GM12878 (cell line): ENCODE measurements around the gene PRRC2B. TPM values are rescaled to one million over a fixed set of nuclear protein-coding genes. Genes with fewer than 3 reads are reported as not detected.
A peak's percentile ranks its signal among the peaks of the same experiment; 100 is the strongest.
"Not testable (repeated sequence)": the region's sequence is repeated elsewhere in the genome, so short reads cannot be mapped to it uniquely, and the experiment has no call there.

ENCODE experiments used
- ATAC-seq: fragments of 200-7000 bp; cut with Tn5 transposase; 3 replicates; pipeline ENCODE4 v1.9.1; 2020; ENCODE audit warnings: mild to moderate bottlenecking, moderate library complexity
- BruUV-seq: library from RNA; stranded (reverse); fragments of 400-500 nt; replicated peaks from 2 replicates; lab custom pipeline; 2021; lab: Mats Ljungman, UMichigan
- CTCF ChIA-PET: fragments of 300-600 bp; sonication (Branson Sonifier 250); formaldehyde crosslinking; extraction: SDS; loops from one replicate; lab custom pipeline; 2021; ENCODE audit warnings: inconsistent platforms; lab: Yijun Ruan, JAX
- POLR2A ChIA-PET: fragments of 350-600 bp; formaldehyde crosslinking; extraction: SDS; loops from one replicate; lab custom pipeline; 2021; ENCODE audit warnings: inconsistent platforms; lab: Charles Lee
- RAD21 ChIA-PET: fragments of 300-600 bp; sonication (Branson Sonifier 250); formaldehyde crosslinking; loops from one replicate; lab custom pipeline; 2023; ENCODE audit warnings: antibody characterized with exemption; ENCODE audit not compliant: unreplicated experiment; lab: Charles Lee
- SMC1A ChIA-PET: fragments of 300-600 bp; sonication (Branson Sonifier 250); formaldehyde crosslinking; loops from one replicate; lab custom pipeline; 2023; ENCODE audit not compliant: unreplicated experiment, uncharacterized antibody; lab: Charles Lee
- DNase-seq: peaks from one replicate; pipeline ENCODE4 v3.0.0-alpha.2; 2011; ENCODE audit warnings: low read depth, low spot score
- FAIRE-seq: peaks from 3 replicates; lab custom pipeline; 2011; peaks lifted over from hg19 to GRCh38; lab: Jason Lieb, UNC
- H2AFZ ChIP-seq: 2 replicates; pipeline ENCODE4 v1.6.0; 2011; ENCODE audit warnings: low read depth, low read length, control low read depth; ENCODE audit not compliant: control insufficient read depth
- H3K27ac ChIP-seq: 2 replicates; pipeline ENCODE4 v1.5.1; 2011; ENCODE audit warnings: control low read depth; ENCODE audit not compliant: control insufficient read depth, insufficient read depth
- H3K27me3 ChIP-seq, 2 experiments: replicated peaks in 1 of 2; 2 replicates each; pipeline versions ENCODE4 v1.6.0 to v1.6.1; 2011; ENCODE audit warnings: low read length in 1 of 2; ENCODE audit not compliant: control insufficient read depth in 2 of 2, insufficient read depth in 2 of 2
- H3K36me3 ChIP-seq, 2 experiments: 2 replicates each; pipeline ENCODE4 v1.5.1; 2011; ENCODE audit warnings: low read length in 1 of 2; ENCODE audit not compliant: control insufficient read depth in 2 of 2, insufficient read depth in 2 of 2
- H3K4me1 ChIP-seq: 2 replicates; pipeline ENCODE4 v1.6.1; 2011; ENCODE audit warnings: mild to moderate bottlenecking, low read length, moderate library complexity, mixed read lengths; ENCODE audit not compliant: control insufficient read depth, insufficient read depth
- H3K4me2 ChIP-seq: 2 replicates; pipeline ENCODE4 v1.6.0; 2011; ENCODE audit warnings: control low read depth; ENCODE audit not compliant: control insufficient read depth, insufficient read depth
- H3K4me3 ChIP-seq: fragments of 200-600 bp; sonication (generic); 2 replicates; pipeline ENCODE4 v1.5.1; 2016
- H3K79me2 ChIP-seq: 2 replicates; pipeline ENCODE4 v1.6.0; 2011; ENCODE audit warnings: low read length; ENCODE audit not compliant: control insufficient read depth, insufficient read depth
- H3K9ac ChIP-seq: 2 replicates; pipeline ENCODE4 v1.8.0; 2011; ENCODE audit warnings: low read length, control low read depth, mixed read lengths; ENCODE audit not compliant: control insufficient read depth, insufficient read depth
- H3K9me3 ChIP-seq: replicated peaks from 3 replicates; pipeline ENCODE4 v1.5.1; 2011; ENCODE audit warnings: mild to moderate bottlenecking, low read length; ENCODE audit not compliant: control insufficient read depth, insufficient read depth
- H4K20me1 ChIP-seq: 2 replicates; pipeline ENCODE4 v1.6.0; 2011; ENCODE audit not compliant: control insufficient read depth, insufficient read depth
- CBFB ChIP-seq: IDR thresholded peaks from 2 replicates; pipeline ENCODE4 v1.6.1; 2016; ENCODE audit warnings: antibody characterized with exemption, low read depth
- CHD1 ChIP-seq: IDR thresholded peaks from 2 replicates; pipeline ENCODE4 v1.6.1; 2012; ENCODE audit warnings: low read depth, low read length, improper control_type of control experiment
- EP300 ChIP-seq, 2 experiments: fragments of 150-350 bp in 1 of 2; IDR thresholded peaks; 2 replicates each; pipeline ENCODE4 v1.6.1; 2011 to 2012; ENCODE audit warnings: low read depth in 2 of 2, low read length in 2 of 2, borderline replicate concordance in 1 of 2, improper control_type of control experiment in 1 of 2, inconsistent platforms in 1 of 2; ENCODE audit not compliant: control insufficient read depth in 1 of 2
- FOXK2 ChIP-seq: fragments of 450-650 bp; IDR thresholded peaks from 2 replicates; pipeline ENCODE4 v1.6.1; 2017; ENCODE audit warnings: mild to moderate bottlenecking, moderate library complexity
- SMARCA5 ChIP-seq: fragments of 450-650 bp; IDR thresholded peaks from 2 replicates; pipeline ENCODE4 v1.6.1; 2017; ENCODE audit warnings: mild to moderate bottlenecking
- TAF1 ChIP-seq: IDR thresholded peaks from 2 replicates; pipeline ENCODE4 v1.6.1; 2011; ENCODE audit warnings: mild to moderate bottlenecking, low read depth, low read length, borderline replicate concordance
- WRNIP1 ChIP-seq: IDR thresholded peaks from 2 replicates; pipeline ENCODE4 v1.6.1; 2011; ENCODE audit warnings: low read depth, low read length, improper control_type of control experiment, borderline replicate concordance
- WGBS: methylation state at CpG from one replicate; pipeline ENCODE4 v1.1.6; 2016; ENCODE audit warnings: low lambda C conversion rate; ENCODE audit not compliant: insufficient replicate concordance, insufficient coverage; ENCODE audit errors: missing lambda C conversion rate; 5-methylcytosine and 5-hydroxymethylcytosine counted together
- in situ Hi-C: fragments of 300-500 bp; cut with MboI; formaldehyde crosslinking; loops from 9 replicates; pipeline ENCODE4 v1.14.3; 2018; ENCODE audit warnings: mixed read lengths
- intact Hi-C: fragments of 100-400 bp; cut with micrococcal nuclease; formaldehyde crosslinking; loops from one replicate; pipeline ENCODE4 v1.14.2; 2022; ENCODE audit not compliant: unreplicated experiment
- polyA plus RNA-seq, 11 experiments: library from polyadenylated mRNA; depleted of rRNA in 4 of 11; unstranded in 6 of 11; stranded (reverse) in 5 of 11; fragments of >200 nt; fragmentation: Nextera tagmentation in 4 of 11; fragmentation: Illumina TruSeq in 1 of 11; extraction: Ambion mirVana in 4 of 11; extraction: Trizol in 1 of 11; gene quantifications; 1 replicate in 1 of 11; 2 replicates in 10 of 11; pipeline versions ENCODE4 v1.2.1 to v1.2.3, GENCODE V29; 2011 to 2016; ENCODE audit warnings: inconsistent platforms in 2 of 11, missing spikeins in 2 of 11, low read depth in 1 of 11
- total RNA-seq, 4 experiments: library from RNA; depleted of rRNA in 3 of 4; stranded (reverse); fragments of >200 nt in 3 of 4; fragmentation: Illumina TruSeq in 1 of 4; extraction: Trizol in 1 of 4; gene quantifications; 2 replicates each; pipeline versions ENCODE4 v1.2.1 to v1.2.3, GENCODE V29; 2013 to 2021
- TF ChIP-seq, protein P1 (sequence below): fragments of 450-650 bp; IDR thresholded peaks from 2 replicates; pipeline ENCODE4 v1.6.1; 2016; ENCODE audit warnings: mild to moderate bottlenecking
- TF ChIP-seq, protein P2 (sequence below): IDR thresholded peaks from 2 replicates; pipeline ENCODE4 v1.6.1; 2012; ENCODE audit warnings: low read depth, low read length, improper control_type of control experiment

PRRC2B gene
- total and polyA plus RNA-seq, 10 of the 15 experiments (the other 5 are each of a cell fraction or from before 2014, with no cell fraction given) = 0.84 to 155 (median 28.7) TPM

DNA sequence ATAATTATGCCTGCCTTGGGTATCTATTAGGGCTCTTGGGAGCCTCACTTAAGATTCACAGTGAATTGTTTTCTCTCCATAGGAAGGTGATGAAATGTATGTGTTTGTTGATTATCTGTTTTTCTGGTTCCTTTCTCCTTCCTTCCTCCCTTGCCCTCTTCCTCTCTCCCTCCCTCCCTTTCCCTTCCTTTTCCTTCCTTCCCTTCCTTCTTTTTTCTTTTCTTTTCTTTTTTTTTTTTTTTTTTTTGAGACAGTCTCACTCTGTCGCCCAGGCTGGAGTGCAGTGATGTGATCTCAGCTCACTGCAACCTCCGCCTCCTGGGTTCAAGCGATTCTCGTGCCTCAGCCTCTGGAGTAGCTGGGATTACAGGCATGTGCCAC lies 2.2 kb downstream of the PRRC2B start:
- ChIA-PET POLR2A (interaction anchor here (0.8 to 2.6 kb wide), 3 partner anchors 10 to 23 kb away, joined by 3 to 16 read pairs (median 5); no protein-coding TSS in a partner anchor), SMC1A (interaction anchor here (0.7 to 1.7 kb wide), 6 partner anchors 10 to 340 kb away, joined by 3 to 11 read pairs (median 4); no protein-coding TSS in a partner anchor), CTCF (interaction anchor here (0.6 to 1.7 kb wide), 6 partner anchors 23 to 82 kb away, joined by 3 to 14 read pairs (median 4); no protein-coding TSS in a partner anchor), RAD21 (interaction anchor here (0.6 to 4.3 kb wide), 3 partner anchors 9 to 290 kb away, joined by 3 to 14 read pairs (median 4); no protein-coding TSS in a partner anchor)
- 12% methylated on average over 3 of the region's 4 CpGs for WGBS
- DNase-seq, in situ Hi-C loops, BruUV-seq, H3K36me3 ChIP-seq, ATAC-seq, H3K27me3 ChIP-seq, H3K9me3 ChIP-seq, H2AFZ ChIP-seq, FAIRE-seq: not testable (repeated sequence)
- peak overlapping the region; percentile 96 for H3K9ac ChIP-seq
- H3K4me2 ChIP-seq = peak overlapping the region; percentile 99
- TF ChIP-seq, protein P1, sequence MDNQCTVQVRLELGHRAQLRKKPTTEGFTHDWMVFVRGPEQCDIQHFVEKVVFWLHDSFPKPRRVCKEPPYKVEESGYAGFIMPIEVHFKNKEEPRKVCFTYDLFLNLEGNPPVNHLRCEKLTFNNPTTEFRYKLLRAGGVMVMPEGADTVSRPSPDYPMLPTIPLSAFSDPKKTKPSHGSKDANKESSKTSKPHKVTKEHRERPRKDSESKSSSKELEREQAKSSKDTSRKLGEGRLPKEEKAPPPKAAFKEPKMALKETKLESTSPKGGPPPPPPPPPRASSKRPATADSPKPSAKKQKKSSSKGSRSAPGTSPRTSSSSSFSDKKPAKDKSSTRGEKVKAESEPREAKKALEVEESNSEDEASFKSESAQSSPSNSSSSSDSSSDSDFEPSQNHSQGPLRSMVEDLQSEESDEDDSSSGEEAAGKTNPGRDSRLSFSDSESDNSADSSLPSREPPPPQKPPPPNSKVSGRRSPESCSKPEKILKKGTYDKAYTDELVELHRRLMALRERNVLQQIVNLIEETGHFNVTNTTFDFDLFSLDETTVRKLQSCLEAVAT = peak; percentile 77
- peak overlapping the region; percentile 87 for H3K27ac ChIP-seq
- intact Hi-C loops = loop anchor here (10.0 kb wide), 1 partner anchor 339 kb away; no protein-coding TSS in a partner anchor
- peak overlapping the region; percentile 79 for H3K4me3 ChIP-seq
- peaks cover 23% of the 10 kb centered on the region; the same call in 1 of the 2 replicates for H4K20me1 ChIP-seq
- H3K79me2 ChIP-seq = peaks cover 64% of the 10 kb centered on the region
- H3K4me1 ChIP-seq = peaks cover 25% of the 10 kb centered on the region

DNA sequence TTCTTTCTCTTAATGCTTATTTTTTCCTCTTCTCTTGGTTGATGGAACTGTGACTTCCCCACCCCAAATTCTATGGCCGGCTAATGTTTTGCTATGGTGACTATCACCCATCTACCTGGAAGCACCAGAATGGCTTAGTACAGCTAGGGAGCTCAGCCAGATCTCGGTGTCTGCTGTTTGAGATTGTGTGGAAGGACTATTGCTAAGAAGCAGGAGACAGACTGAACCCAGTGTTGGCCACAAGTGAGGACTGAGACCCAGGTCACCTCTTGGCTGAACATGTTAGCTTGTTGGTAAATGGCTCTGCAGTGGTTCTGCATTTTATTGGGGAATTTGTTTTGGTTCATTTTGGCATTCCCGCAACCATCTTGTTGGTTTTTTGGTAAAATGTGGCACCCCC lies 2.7 kb downstream of the PRRC2B start:
- peak overlapping the region; percentile 55 for H3K9ac ChIP-seq
- DNase-seq (no peak), ATAC-seq (peak; percentile 10), FAIRE-seq (no peak)
- BruUV-seq = no TSS peak
- H3K9me3 ChIP-seq = no peaks in the 10 kb centered on the region
- no peaks in the 10 kb centered on the region for H3K36me3 ChIP-seq
- peaks cover 69% of the 10 kb centered on the region for H3K79me2 ChIP-seq
- TF ChIP-seq, protein P2, sequence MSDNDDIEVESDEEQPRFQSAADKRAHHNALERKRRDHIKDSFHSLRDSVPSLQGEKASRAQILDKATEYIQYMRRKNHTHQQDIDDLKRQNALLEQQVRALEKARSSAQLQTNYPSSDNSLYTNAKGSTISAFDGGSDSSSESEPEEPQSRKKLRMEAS = no peak
- no peak for TF ChIP-seq EP300 (IDR thresholded peaks at IDR 0.05; ENCODE audit: borderline replicate concordance in 1 of 2, control insufficient read depth in 1 of 2, low read depth in 2 of 2, low read length in 2 of 2)
- no peak for TF ChIP-seq TAF1
- no peak for TF ChIP-seq SMARCA5
- TF ChIP-seq CBFB = no peak
- TF ChIP-seq FOXK2 = no peak
- TF ChIP-seq WRNIP1 = no peak
- TF ChIP-seq CHD1 = no peak
- peak overlapping the region; percentile 79 for H3K4me3 ChIP-seq
- 0% methylated on average over 3 of the region's 3 CpGs for WGBS
- CTCF ChIA-PET = interaction anchor here (0.6 to 1.7 kb wide), 8 partner anchors 21 to 219 kb away, joined by 3 to 14 read pairs (median 4); no protein-coding TSS in a partner anchor
- H3K27ac ChIP-seq = peak overlapping the region; percentile 22; the same call in 1 of the 2 replicates
- H4K20me1 ChIP-seq = peaks cover 23% of the 10 kb centered on the region; the same call in 1 of the 2 replicates
- SMC1A ChIA-PET = interaction anchor here (0.7 to 1.7 kb wide), 7 partner anchors 9 to 680 kb away, joined by 3 to 11 read pairs (median 4); no protein-coding TSS in a partner anchor
- H3K4me1 ChIP-seq = peaks cover 25% of the 10 kb centered on the region
- POLR2A ChIA-PET = interaction anchor here (0.5 to 2.6 kb wide), 6 partner anchors 9 to 280 kb away, joined by 3 to 16 read pairs (median 4); no protein-coding TSS in a partner anchor
- RAD21 ChIA-PET = interaction anchor here (0.6 to 4.3 kb wide), 5 partner anchors 8 to 916 kb away, joined by 3 to 14 read pairs (median 4); no protein-coding TSS in a partner anchor
- in situ Hi-C loops = no loop called here
- no peak overlapping the region for H2AFZ ChIP-seq
- intact Hi-C loops = loop anchor here (10.0 kb wide), 1 partner anchor 338 kb away; no protein-coding TSS in a partner anchor
- H3K4me2 ChIP-seq = peak overlapping the region; percentile 89
- H3K27me3 ChIP-seq = no peaks in the 10 kb centered on the region
